ENCODE measurements around the gene CHD1L. TPM values are rescaled to one million over a fixed set of nuclear protein-coding genes. Genes with fewer than 3 reads are reported as not detected.
A peak's percentile ranks its signal among the peaks of the same experiment; 100 is the strongest.

Gene CHD1L
- total and polyA plus RNA-seq, 2 of the 13 experiments (the other 11 are each of a cell fraction or from before 2014, with no cell fraction given) = 74.3 to 111 TPM

DNA sequence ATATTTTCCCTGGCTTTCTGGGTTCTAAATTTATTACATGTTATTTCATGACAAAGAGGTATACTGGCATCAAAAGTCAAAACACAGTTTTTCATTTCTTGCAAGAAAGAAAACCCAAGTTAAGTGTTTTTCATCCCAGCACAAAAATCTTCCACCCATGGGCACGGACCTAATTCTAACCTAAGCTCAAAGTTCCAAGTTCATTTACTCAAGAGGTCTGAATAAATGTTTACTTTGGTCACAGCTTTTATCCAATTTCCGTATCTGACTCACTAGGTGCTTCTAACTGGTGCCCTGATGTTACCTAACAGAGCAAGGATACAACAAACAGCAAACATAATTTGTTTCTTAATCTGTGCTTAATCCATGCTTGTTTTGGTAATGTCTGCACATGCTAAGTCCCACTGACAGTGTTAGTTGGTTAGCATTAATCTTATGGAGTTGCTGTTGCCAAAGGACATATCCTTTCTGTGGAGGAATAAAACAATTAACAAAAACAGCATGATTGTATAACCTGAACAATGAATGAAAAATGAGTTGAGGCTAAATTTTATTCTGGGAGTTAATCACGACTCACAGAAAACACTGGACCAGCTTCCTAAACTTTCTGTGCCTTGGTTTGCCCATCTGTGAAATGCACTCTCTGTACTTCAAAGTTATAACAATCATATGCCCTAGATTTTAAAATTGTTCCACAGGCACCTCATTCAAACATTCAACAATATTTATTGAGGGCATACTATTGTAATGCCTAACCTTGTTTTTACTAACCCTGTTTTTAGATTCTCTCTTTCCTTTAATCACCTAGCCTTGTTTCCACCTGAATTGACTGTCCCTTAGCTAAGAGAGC, 4.2 kb upstream of the CHD1L start (continued):
- TF ChIP-seq HIC2 (CRISPR knock-in tag; IDR thresholded peaks at IDR 0.05; ENCODE audit: low read depth) = 0 out of 2 replicates have a peak, but pooled peaks have one; percentile 39
- TF ChIP-seq FOXM1 (CRISPR knock-in tag; IDR thresholded peaks at IDR 0.05) = no peak
- TF ChIP-seq KLF6 (CRISPR knock-in tag; IDR thresholded peaks at IDR 0.05) = no peak
- TF ChIP-seq RCOR2 (CRISPR knock-in tag; IDR thresholded peaks at IDR 0.05) = peak; percentile 77
- TF ChIP-seq MBNL3 (CRISPR knock-in tag; conservative IDR thresholded peaks at IDR 0.05) = no peak
- no peak for TF ChIP-seq PBX3 (CRISPR knock-in tag; IDR thresholded peaks at IDR 0.05; ENCODE audit: borderline replicate concordance)
- TF ChIP-seq SP1 (IDR thresholded peaks at IDR 0.05) = no peak
- TF ChIP-seq SP1 (CRISPR knock-in tag; IDR thresholded peaks at IDR 0.05) = no peak
- no peak for TF ChIP-seq IRX3 (CRISPR knock-in tag; IDR thresholded peaks at IDR 0.05; ENCODE audit: borderline replicate concordance, low read depth)
- TF ChIP-seq TFDP2 (CRISPR knock-in tag; IDR thresholded peaks at IDR 0.05) = peak; percentile 40; the same call in 1 of the 2 replicates
- TF ChIP-seq FOXJ3 (CRISPR knock-in tag; IDR thresholded peaks at IDR 0.05; ENCODE audit: borderline replicate concordance) = peak; percentile 89
- TF ChIP-seq ZNF264 (CRISPR knock-in tag; IDR thresholded peaks at IDR 0.05) = peak; percentile 70; the same call in 1 of the 2 replicates
- no peak for TF ChIP-seq ZNF33B (CRISPR knock-in tag; IDR thresholded peaks at IDR 0.05)
- TF ChIP-seq SKI (IDR thresholded peaks at IDR 0.05; ENCODE audit: partially characterized antibody) = peak; percentile 76
- 0 out of 2 replicates have a peak, but pooled peaks have one; percentile 25 for TF ChIP-seq BRF2 (CRISPR knock-in tag; IDR thresholded peaks at IDR 0.05)
- TF ChIP-seq HINFP (CRISPR knock-in tag; IDR thresholded peaks at IDR 0.05; ENCODE audit: low read depth) = peak; percentile 93
- TF ChIP-seq MAF1 (CRISPR knock-in tag; IDR thresholded peaks at IDR 0.05; ENCODE audit: borderline replicate concordance) = no peak
- TF ChIP-seq FOSL2 (CRISPR knock-in tag; IDR thresholded peaks at IDR 0.05) = peak; percentile 96
- peak; percentile 25; the same call in 1 of the 2 replicates for TF ChIP-seq SNAPC2 (CRISPR knock-in tag; IDR thresholded peaks at IDR 0.05)
- TF ChIP-seq KLF11 (CRISPR knock-in tag; IDR thresholded peaks at IDR 0.05) = no peak
- TF ChIP-seq MED1 (CRISPR knock-in tag; IDR thresholded peaks at IDR 0.05) = peak; percentile 99
- no peak for TF ChIP-seq THAP8 (CRISPR knock-in tag; IDR thresholded peaks at IDR 0.05; ENCODE audit: borderline replicate concordance)
- no peak for TF ChIP-seq ZNF546 (CRISPR knock-in tag; conservative IDR thresholded peaks at IDR 0.05)
